Measurements from ENCODE around the gene SYTL3. TPM values are rescaled to one million over a fixed set of nuclear protein-coding genes. Genes with fewer than 3 reads are reported as not detected.

Gene SYTL3
- total RNA-seq, 1 experiment from 2014 or later, result 0.09 TPM

DNA sequence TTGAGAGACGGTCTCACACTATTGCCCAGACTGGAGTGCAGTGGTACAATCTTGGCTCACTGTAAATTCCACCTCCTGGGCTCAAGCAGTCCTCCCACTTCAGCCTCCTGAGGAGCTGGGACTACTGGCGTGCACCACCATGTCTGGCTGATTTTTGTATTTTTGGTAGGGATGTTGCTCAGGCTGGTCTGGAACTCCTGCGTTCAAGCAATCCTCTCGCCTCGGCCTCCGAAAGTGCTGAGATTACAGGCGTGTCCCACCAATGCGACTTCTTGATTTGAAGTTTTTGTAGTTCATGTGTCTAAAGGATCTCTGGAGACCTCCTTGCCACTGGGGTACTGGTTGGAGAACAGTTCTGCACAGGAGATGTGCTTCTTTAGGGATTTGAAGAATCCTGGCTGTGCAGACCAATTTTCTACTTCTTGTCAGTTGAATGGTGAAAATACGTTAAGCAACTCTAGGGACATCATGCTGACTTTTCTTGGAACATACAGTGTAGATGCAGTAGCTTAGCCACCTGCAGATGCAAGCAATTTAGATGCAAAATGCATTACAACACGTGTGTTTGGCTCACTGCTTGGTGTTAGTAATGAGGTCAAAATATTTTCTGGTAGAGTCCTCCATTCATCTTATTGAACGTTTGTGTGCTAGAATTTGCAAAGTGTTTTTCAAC, 28.2 kb downstream of the SYTL3 start:
- DNase-seq, result no peak
- Histone ChIP-seq H3K4me2 (ENCODE audit: insufficient read depth, insufficient read length, low read length) (no peak overlapping the region), H3K9ac (ENCODE audit: extremely low read depth, insufficient read length, low read length) (no peak overlapping the region), H2BK5ac (ENCODE audit: insufficient read length, low read length) (no peak overlapping the region), H3K79me1 (ENCODE audit: insufficient read depth, low read depth, low read length, poor library complexity, severe bottlenecking) (no peaks in the 10 kb centered on the region), H4K20me1 (ENCODE audit: control insufficient read depth, insufficient read depth, insufficient read length) (no peaks in the 10 kb centered on the region), H3K18ac (ENCODE audit: insufficient read length, low read depth, low read length) (no peak overlapping the region), H4K91ac (ENCODE audit: insufficient read length, low read depth, low read length) (no peak overlapping the region), H4K8ac (replicated peaks; ENCODE audit: insufficient read length, low read depth, low read length) (no peak overlapping the region), H3K23me2 (ENCODE audit: insufficient read length, low read depth, low read length, poor library complexity, severe bottlenecking) (no peaks in the 10 kb centered on the region), H4K5ac (ENCODE audit: insufficient read length, low read depth, low read length) (no peak overlapping the region), H3K4ac (ENCODE audit: low read depth, low read length) (no peak overlapping the region), H2AFZ (ENCODE audit: low read length) (no peak overlapping the region), H2AK5ac (ENCODE audit: insufficient read length, low read length) (no peak overlapping the region), H3T11ph (ENCODE audit: low read length) (no peak overlapping the region), H2BK20ac (ENCODE audit: low read depth, low read length, poor library complexity, severe bottlenecking) (no peak overlapping the region), H3K14ac (ENCODE audit: insufficient read depth, low read length) (no peak overlapping the region), H3K27me3 (ENCODE audit: insufficient read depth, low read length) (no peaks in the 10 kb centered on the region), H3K27ac (ENCODE audit: insufficient read length, low read depth, low read length) (no peak overlapping the region), H3K4me1 (ENCODE audit: insufficient read depth, low read length) (no peaks in the 10 kb centered on the region), H3K79me2 (ENCODE audit: insufficient read depth, low read length) (no peaks in the 10 kb centered on the region), H2BK15ac (ENCODE audit: low read depth, low read length) (no peak overlapping the region), H3K9me3 (ENCODE audit: control insufficient read depth, low read depth, low read length) (no peaks in the 10 kb centered on the region), H2BK12ac (ENCODE audit: insufficient read length, low read depth, low read length) (no peak overlapping the region), H3K23ac (ENCODE audit: insufficient read length, low read depth, low read length) (no peak overlapping the region), H2BK120ac (ENCODE audit: low read depth, low read length, poor library complexity, severe bottlenecking) (no peak overlapping the region), H3K56ac (ENCODE audit: insufficient read length, low read depth, low read length) (no peak overlapping the region)
- Mint-ChIP-seq H3K27ac (no peak overlapping the region), H3K27me3 (ENCODE audit: low read depth) (no peaks in the 10 kb centered on the region), H3K4me3 (no peak overlapping the region), H3K36me3 (ENCODE audit: insufficient read depth in 1 of 3, low read depth in 3 of 3) (no peaks in the 10 kb centered on the region), H3K4me1 (peaks cover 7 to 11% of the 10 kb centered on the region in 2 experiments), H3K9me3 (no peaks in the 10 kb centered on the region)
- WGBS (ENCODE audit: extremely low coverage, insufficient read length, low lambda C conversion rate), result no CpG with 5 or more reads among the region's 11 CpGs
- TF ChIP-seq, protein P1, sequence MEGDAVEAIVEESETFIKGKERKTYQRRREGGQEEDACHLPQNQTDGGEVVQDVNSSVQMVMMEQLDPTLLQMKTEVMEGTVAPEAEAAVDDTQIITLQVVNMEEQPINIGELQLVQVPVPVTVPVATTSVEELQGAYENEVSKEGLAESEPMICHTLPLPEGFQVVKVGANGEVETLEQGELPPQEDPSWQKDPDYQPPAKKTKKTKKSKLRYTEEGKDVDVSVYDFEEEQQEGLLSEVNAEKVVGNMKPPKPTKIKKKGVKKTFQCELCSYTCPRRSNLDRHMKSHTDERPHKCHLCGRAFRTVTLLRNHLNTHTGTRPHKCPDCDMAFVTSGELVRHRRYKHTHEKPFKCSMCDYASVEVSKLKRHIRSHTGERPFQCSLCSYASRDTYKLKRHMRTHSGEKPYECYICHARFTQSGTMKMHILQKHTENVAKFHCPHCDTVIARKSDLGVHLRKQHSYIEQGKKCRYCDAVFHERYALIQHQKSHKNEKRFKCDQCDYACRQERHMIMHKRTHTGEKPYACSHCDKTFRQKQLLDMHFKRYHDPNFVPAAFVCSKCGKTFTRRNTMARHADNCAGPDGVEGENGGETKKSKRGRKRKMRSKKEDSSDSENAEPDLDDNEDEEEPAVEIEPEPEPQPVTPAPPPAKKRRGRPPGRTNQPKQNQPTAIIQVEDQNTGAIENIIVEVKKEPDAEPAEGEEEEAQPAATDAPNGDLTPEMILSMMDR (conservative IDR thresholded peaks at IDR 0.05), result no peak

All from H9 (cell line).